Ishikawa (cell line): ENCODE data around the gene STMN1.

ENCODE experiments used
- CEBPB ChIP-seq: IDR thresholded peaks from 2 replicates; pipeline ENCODE4 v1.6.1; 2012
- CREB1 ChIP-seq: IDR thresholded peaks from 2 replicates; pipeline ENCODE4 v1.6.1; 2012; ENCODE audit warnings: low read depth
- EGR1 ChIP-seq: IDR thresholded peaks from 2 replicates; pipeline ENCODE4 v1.6.1; 2012
- EP300 ChIP-seq: IDR thresholded peaks from 2 replicates; pipeline ENCODE4 v1.6.1; 2012; ENCODE audit warnings: borderline replicate concordance
- FOXM1 ChIP-seq: IDR thresholded peaks from 2 replicates; pipeline ENCODE4 v1.6.1; 2012; ENCODE audit warnings: low read depth, borderline replicate concordance
- NFIC ChIP-seq: IDR thresholded peaks from 2 replicates; pipeline ENCODE4 v1.6.1; 2012
- RAD21 ChIP-seq: IDR thresholded peaks from 2 replicates; pipeline ENCODE4 v1.6.1; 2012; ENCODE audit warnings: low read depth
- REST ChIP-seq: IDR thresholded peaks from 2 replicates; pipeline ENCODE4 v1.6.1; 2012; ENCODE audit warnings: low read depth, mild to moderate bottlenecking
- TAF1 ChIP-seq: IDR thresholded peaks from 2 replicates; pipeline ENCODE4 v1.6.1; 2012; ENCODE audit warnings: low read depth, mild to moderate bottlenecking
- TCF12 ChIP-seq: IDR thresholded peaks from 2 replicates; pipeline ENCODE4 v1.6.1; 2012; ENCODE audit warnings: low read depth
- TEAD4 ChIP-seq: IDR thresholded peaks from 2 replicates; pipeline ENCODE4 v1.6.1; 2012
- YY1 ChIP-seq: IDR thresholded peaks from 2 replicates; pipeline ENCODE4 v1.6.1; 2012; ENCODE audit warnings: low read depth
- ZBTB7A ChIP-seq: IDR thresholded peaks from 2 replicates; pipeline ENCODE4 v1.6.1; 2012; ENCODE audit warnings: low read depth
- TF ChIP-seq, protein P1 (sequence below): IDR thresholded peaks from 2 replicates; pipeline ENCODE4 v1.6.1; 2012
- TF ChIP-seq, protein P2 (sequence below): IDR thresholded peaks from 2 replicates; pipeline ENCODE4 v1.6.1; 2012

The STMN1 gene

GRCh38 chr1:25889470-25889869 lies 16.7 kb downstream of the STMN1 start:
- TF ChIP-seq REST (no peak), RAD21 (peak; percentile 42)

- TF ChIP-seq FOXM1, result no peak
- no peak for TF ChIP-seq ZBTB7A
- no peak for TF ChIP-seq TAF1
- TF ChIP-seq CREB1, result no peak
- no peak for TF ChIP-seq TCF12
- TF ChIP-seq, protein P1, sequence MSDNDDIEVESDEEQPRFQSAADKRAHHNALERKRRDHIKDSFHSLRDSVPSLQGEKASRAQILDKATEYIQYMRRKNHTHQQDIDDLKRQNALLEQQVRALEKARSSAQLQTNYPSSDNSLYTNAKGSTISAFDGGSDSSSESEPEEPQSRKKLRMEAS, result no peak
- TF ChIP-seq, protein P2, sequence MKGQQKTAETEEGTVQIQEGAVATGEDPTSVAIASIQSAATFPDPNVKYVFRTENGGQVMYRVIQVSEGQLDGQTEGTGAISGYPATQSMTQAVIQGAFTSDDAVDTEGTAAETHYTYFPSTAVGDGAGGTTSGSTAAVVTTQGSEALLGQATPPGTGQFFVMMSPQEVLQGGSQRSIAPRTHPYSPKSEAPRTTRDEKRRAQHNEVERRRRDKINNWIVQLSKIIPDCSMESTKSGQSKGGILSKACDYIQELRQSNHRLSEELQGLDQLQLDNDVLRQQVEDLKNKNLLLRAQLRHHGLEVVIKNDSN, result no peak
- TF ChIP-seq EP300, result no peak
- no peak for TF ChIP-seq CEBPB
- no peak for TF ChIP-seq NFIC
- TF ChIP-seq TEAD4, result no peak
- TF ChIP-seq EGR1, result no peak
- no peak for TF ChIP-seq REST
- no peak for TF ChIP-seq RAD21
- no peak for TF ChIP-seq YY1
These were observed 17.7 kb downstream of the STMN1 start for GRCh38 chr1:25888426-25888987.

DNA sequence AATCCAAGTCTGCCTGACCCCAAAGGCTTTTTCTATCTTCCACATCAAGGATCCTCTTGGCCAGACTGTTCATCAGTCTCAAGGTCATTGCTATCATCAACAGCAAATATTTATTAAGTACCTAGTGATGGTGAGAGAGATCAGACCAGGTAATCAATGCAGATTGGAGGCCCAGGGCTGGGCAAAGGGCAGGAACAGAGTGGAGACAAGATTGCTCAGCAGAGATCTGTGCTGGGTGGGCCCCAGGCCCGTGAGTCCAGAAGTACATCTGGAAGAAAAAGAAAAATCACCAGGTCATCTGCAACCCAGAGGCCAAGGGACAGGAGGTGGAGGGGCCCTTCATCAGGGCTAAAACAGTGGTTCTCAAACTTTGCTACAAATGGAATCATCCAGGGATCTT lies 20.6 kb downstream of the STMN1 start:
- TF ChIP-seq CEBPB, result no peak

DNA sequence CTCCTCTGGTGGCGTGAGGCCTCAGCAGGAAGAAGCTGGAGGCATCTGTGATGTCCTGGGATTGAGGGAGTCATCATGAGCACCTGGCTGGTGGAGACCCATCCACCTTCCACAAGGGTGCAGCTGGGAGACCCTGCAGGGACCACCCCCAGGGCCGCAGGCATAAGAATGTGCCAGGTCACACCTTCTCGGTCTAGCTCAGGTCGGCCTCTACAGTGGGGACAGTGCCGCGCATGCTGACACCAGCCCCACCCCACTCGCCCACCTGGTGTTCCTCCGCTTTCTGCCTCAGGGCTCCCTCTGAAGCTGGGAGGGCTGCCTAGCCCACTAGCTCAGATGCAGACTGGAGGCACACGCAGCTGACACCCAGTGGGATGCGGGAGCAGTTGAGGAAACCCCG lies 25.0 kb downstream of the STMN1 start:
- TF ChIP-seq TEAD4 (no peak), REST (no peak), CEBPB (no peak), FOXM1 (no peak), TAF1 (no peak)

GRCh38 chr1:25880518-25880917 lies 25.7 kb downstream of the STMN1 start:
- TF ChIP-seq TAF1, result no peak
- no peak for TF ChIP-seq ZBTB7A
- no peak for TF ChIP-seq TEAD4
- no peak for TF ChIP-seq CEBPB
- TF ChIP-seq, protein P1, result no peak
- no peak for TF ChIP-seq TCF12
- no peak for TF ChIP-seq NFIC
- TF ChIP-seq RAD21, result no peak
- TF ChIP-seq EGR1, result no peak
- no peak for TF ChIP-seq YY1
- TF ChIP-seq REST, result no peak
- no peak for TF ChIP-seq FOXM1
- TF ChIP-seq, protein P2, result no peak
- no peak for TF ChIP-seq CREB1
- no peak for TF ChIP-seq EP300
